ENCODE data around the gene BGN. TPM values are rescaled to one million over a fixed set of nuclear protein-coding genes. Genes with fewer than 3 reads are reported as not detected.

BGN gene
- total RNA-seq, 2 donors from 2014 or later, result 16.9 to 174 TPM

DNA sequence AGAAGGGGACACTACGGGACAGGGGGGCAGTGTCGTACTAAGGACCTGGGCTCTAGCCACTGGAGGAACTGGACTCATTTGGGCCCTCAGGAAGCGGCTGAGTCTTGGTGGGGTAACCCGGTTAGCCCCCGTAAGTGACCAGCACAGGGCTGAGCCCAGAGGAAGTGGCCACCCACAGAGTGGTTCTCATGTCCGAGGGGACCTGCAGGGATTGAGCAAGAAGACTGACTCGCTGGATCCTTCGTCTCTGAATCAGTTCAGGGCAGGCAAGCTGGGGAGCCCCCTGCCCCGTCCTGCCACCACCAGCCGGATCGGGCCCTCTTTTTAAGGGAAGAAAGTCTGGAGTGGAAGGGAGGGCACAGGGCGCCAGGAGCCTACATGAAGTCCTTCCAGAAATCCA, 719 bp upstream of the BGN start:
- intact Hi-C loops (cut with DNase I), result no loop called here

DNA sequence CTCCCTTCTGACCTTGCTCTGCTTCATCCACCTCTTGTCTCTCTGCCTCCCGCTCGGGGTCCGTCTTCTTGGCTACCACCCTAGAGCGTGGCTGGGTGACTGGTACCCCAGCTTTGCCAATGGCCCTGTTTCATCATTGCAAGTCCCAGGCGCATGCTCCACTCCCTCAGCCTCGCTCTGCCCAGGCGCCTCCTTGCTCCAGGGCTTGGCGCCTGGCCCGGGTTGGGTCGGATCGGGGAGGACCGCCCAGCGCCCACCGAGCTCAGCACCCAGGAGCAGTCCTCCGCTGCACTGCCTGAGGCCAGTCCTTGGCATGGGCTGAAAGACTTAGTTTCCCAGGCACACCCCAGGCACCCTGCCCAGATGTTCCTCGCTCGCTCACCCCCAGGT, 577 bp downstream of the BGN start:
- H3K36me3 ChIP-seq, result no peaks in the 10 kb centered on the region
- no peaks in the 10 kb centered on the region for H3K4me1 ChIP-seq (replicated peaks)
- no peak overlapping the region for H3K27ac ChIP-seq
- no peaks in the 10 kb centered on the region for H3K9me3 ChIP-seq
- TF ChIP-seq POLR2A (IDR thresholded peaks at IDR 0.05) (no peak), POLR2AphosphoS5 (IDR thresholded peaks at IDR 0.05) (no peak)
- intact Hi-C loops (cut with DNase I), result no loop called here
- no peak overlapping the region for H3K4me3 ChIP-seq
- 10% methylated on average over 15 of the region's 17 CpGs for WGBS
- no peak for DNase-seq (ENCODE audit: low spot score)
- no peaks in the 10 kb centered on the region for H3K27me3 ChIP-seq (replicated peaks; ENCODE audit: insufficient read depth)

More for the DNA sequence above, 719 bp upstream of the BGN start:
- DNase-seq (ENCODE audit: low spot score), result no peak
- 73% methylated on average over 12 of the region's 12 CpGs for WGBS
- Histone ChIP-seq H3K4me3 (no peak overlapping the region), H3K4me1 (replicated peaks) (no peaks in the 10 kb centered on the region), H3K27ac (peak overlapping the region in 1 of 2 donors; percentile 11), H3K36me3 (no peaks in the 10 kb centered on the region), H3K27me3 (replicated peaks; ENCODE audit: insufficient read depth) (no peaks in the 10 kb centered on the region), H3K9me3 (no peaks in the 10 kb centered on the region)
- TF ChIP-seq POLR2A (IDR thresholded peaks at IDR 0.05) (no peak), POLR2AphosphoS5 (IDR thresholded peaks at IDR 0.05) (no peak)
- TF ChIP-seq, protein P1, sequence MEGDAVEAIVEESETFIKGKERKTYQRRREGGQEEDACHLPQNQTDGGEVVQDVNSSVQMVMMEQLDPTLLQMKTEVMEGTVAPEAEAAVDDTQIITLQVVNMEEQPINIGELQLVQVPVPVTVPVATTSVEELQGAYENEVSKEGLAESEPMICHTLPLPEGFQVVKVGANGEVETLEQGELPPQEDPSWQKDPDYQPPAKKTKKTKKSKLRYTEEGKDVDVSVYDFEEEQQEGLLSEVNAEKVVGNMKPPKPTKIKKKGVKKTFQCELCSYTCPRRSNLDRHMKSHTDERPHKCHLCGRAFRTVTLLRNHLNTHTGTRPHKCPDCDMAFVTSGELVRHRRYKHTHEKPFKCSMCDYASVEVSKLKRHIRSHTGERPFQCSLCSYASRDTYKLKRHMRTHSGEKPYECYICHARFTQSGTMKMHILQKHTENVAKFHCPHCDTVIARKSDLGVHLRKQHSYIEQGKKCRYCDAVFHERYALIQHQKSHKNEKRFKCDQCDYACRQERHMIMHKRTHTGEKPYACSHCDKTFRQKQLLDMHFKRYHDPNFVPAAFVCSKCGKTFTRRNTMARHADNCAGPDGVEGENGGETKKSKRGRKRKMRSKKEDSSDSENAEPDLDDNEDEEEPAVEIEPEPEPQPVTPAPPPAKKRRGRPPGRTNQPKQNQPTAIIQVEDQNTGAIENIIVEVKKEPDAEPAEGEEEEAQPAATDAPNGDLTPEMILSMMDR (IDR thresholded peaks at IDR 0.05), result no peak

DNA sequence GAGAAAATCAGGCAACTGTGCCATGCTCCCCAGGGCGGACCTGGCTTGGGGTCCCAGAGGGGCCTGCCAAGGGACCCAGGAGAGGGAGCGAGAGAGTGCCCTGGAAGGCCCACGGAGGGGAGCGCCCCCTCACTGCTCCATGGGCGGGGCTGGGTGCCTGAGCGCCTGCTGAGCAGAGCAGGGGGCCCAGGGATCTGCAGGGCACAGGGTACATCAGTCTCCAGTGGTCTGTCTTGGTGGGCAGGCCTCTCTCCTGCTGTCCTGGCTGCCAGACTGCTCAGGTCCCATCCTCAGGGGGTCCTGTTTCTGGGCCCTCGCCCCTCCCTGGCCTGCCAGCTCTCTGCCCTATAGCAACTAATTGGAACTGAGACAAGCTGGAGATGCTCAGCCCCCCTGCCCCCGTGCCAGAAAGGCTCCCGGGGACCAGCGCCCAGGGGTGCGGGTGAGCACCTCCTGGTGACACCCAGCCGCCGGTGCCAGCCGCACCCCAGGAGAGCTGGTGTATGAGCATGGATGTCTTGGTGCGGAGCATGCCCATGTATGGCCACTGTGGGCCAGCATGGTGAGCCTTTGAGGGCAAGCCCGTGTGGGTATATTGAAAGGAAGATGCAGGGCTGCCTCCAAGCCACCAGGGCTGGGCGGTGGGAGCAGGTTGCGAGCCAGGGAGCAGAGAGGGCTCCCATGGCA, 1.3 kb downstream of the BGN start:
- Histone ChIP-seq H3K4me1 (replicated peaks) (no peaks in the 10 kb centered on the region), H3K27me3 (replicated peaks; ENCODE audit: insufficient read depth) (no peaks in the 10 kb centered on the region), H3K4me3 (no peak overlapping the region), H3K9me3 (no peaks in the 10 kb centered on the region), H3K36me3 (no peaks in the 10 kb centered on the region), H3K27ac (no peak overlapping the region)
- DNase-seq (ENCODE audit: low spot score), result no peak
- no peak for TF ChIP-seq POLR2AphosphoS5 (IDR thresholded peaks at IDR 0.05)
- TF ChIP-seq POLR2A (IDR thresholded peaks at IDR 0.05), result no peak
- TF ChIP-seq, protein P1 (IDR thresholded peaks at IDR 0.05), result no peak
- intact Hi-C loops (cut with DNase I), result no loop called here
- 40% methylated on average over 1 of the region's 18 CpGs for WGBS

DNA sequence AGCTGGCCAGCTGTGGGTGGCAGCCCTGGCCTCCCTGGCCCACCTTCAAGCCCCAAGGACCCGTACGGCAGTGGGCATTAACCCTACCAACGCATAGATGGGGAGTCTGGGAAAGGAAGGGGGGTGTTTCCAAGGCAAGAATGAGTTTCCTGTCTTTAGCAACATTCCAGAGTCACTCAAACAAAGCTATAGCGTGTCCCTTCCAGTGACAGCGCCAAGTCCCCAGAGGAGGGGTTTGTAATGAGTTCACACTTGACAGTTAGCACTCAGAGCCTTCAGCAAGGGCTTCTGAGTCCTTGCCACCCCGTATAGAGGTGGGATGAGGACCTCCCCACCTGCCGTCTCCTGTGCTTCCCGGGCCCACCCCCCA, 1.8 kb downstream of the BGN start:
- intact Hi-C loops (cut with DNase I), result no loop called here
- no peaks in the 10 kb centered on the region for H3K36me3 ChIP-seq
- 44% methylated on average over 4 of the region's 8 CpGs for WGBS

DNA sequence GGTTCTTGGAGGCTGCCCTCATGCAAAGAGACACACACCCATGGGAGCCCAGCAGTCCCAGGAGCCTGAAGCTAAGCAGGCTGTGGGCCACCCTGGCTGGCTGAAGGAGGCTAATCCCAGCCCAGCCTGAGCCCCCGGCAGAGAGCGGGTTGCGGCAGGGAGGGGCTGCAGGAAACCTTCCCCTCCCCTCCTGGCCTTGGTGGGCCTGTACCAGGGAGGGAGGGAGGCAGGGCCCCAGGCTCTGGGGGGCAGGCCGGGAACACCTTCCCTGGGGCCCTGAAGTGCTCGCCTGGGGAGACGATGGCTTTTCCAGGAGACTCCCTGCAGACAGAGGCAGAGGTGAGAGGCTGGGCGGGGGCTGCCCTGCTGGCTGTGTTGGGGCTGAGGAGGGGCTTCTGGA, 3.7 kb downstream of the BGN start:
- Histone ChIP-seq H3K4me1 (replicated peaks) (no peaks in the 10 kb centered on the region), H3K9me3 (no peaks in the 10 kb centered on the region), H3K4me3 (no peak overlapping the region), H3K36me3 (no peaks in the 10 kb centered on the region), H3K27ac (no peak overlapping the region), H3K27me3 (replicated peaks; ENCODE audit: insufficient read depth) (no peaks in the 10 kb centered on the region)
- TF ChIP-seq, protein P1 (IDR thresholded peaks at IDR 0.05), result no peak
- TF ChIP-seq POLR2AphosphoS5 (IDR thresholded peaks at IDR 0.05), result no peak
- TF ChIP-seq POLR2A (IDR thresholded peaks at IDR 0.05), result no peak
- intact Hi-C loops (cut with DNase I), result no loop called here
- WGBS, result 82% methylated on average over 6 of the region's 7 CpGs
- DNase-seq (ENCODE audit: low spot score), result no peak

More for the DNA sequence above, 1.8 kb downstream of the BGN start:
- H3K4me1 ChIP-seq (replicated peaks), result no peaks in the 10 kb centered on the region
- H3K27me3 ChIP-seq (replicated peaks; ENCODE audit: insufficient read depth), result no peaks in the 10 kb centered on the region
- TF ChIP-seq, protein P1 (IDR thresholded peaks at IDR 0.05), result no peak
- TF ChIP-seq POLR2A (IDR thresholded peaks at IDR 0.05) (no peak), POLR2AphosphoS5 (IDR thresholded peaks at IDR 0.05) (no peak)
- no peak overlapping the region for H3K27ac ChIP-seq
- no peaks in the 10 kb centered on the region for H3K9me3 ChIP-seq
- DNase-seq (ENCODE audit: low spot score), result no peak
- H3K4me3 ChIP-seq, result no peak overlapping the region

Measured in prostate gland (tissue), 2 donors.